CD4-positive, alpha-beta T cell (primary cell): Measurements from ENCODE around the gene NTN4. TPM values are rescaled to one million over a fixed set of nuclear protein-coding genes. Genes with fewer than 3 reads are reported as not detected.

Experiments used
- ATAC-seq: fragments of 200-7000 bp; cut with Tn5 transposase; one replicate; pipeline ENCODE4 v1.10.0; 2022; ENCODE audit warnings: mild to moderate bottlenecking; ENCODE audit not compliant: poor library complexity
- CTCF ChIA-PET: fragments of 350-600 bp; sonication (Branson Sonifier 250); formaldehyde crosslinking; loops from one replicate; lab custom pipeline; 2021; ENCODE audit warnings: antibody characterized with exemption, inconsistent platforms; lab: Charles Lee
- POLR2A ChIA-PET: fragments of 350-600 bp; sonication (Branson Sonifier 250); formaldehyde crosslinking; loops from one replicate; lab custom pipeline; 2021; ENCODE audit warnings: antibody characterized with exemption, inconsistent platforms; lab: Charles Lee
- DNase-seq, 14 experiments: peaks; one replicate each; pipeline ENCODE4 v3.0.0-alpha.2; 2013 to 2020; ENCODE audit warnings: mixed read lengths in 2 of 14
- H3K27ac ChIP-seq, 2 donors: one replicate each; pipeline versions ENCODE4 v1.5.1 to v1.7.0; 2013; ENCODE audit warnings: low read length in 2 of 2, low read depth in 1 of 2, mild to moderate bottlenecking in 1 of 2
- H3K27me3 ChIP-seq, 2 experiments: 1 replicate in 1 of 2; 2 replicates in 1 of 2; pipeline versions ENCODE4 v1.6.1 to v1.7.0; 2013; ENCODE audit warnings: low read length in 2 of 2, control low read depth in 1 of 2, mild to moderate bottlenecking in 1 of 2, moderate library complexity in 1 of 2; ENCODE audit not compliant: insufficient read depth in 2 of 2, control insufficient read depth in 1 of 2
- H3K36me3 ChIP-seq: one replicate; pipeline ENCODE4 v1.6.1; 2013; ENCODE audit warnings: low read length, control low read depth; ENCODE audit not compliant: insufficient read depth
- H3K4me1 ChIP-seq: one replicate; pipeline ENCODE4 v1.6.1; 2013; ENCODE audit warnings: low read length, control low read depth; ENCODE audit not compliant: insufficient read depth
- H3K4me3 ChIP-seq: one replicate; pipeline ENCODE4 v1.5.1; 2013; ENCODE audit warnings: mild to moderate bottlenecking, low read length, moderate library complexity
- H3K9me3 ChIP-seq, 2 experiments: 1 replicate in 1 of 2; 2 replicates in 1 of 2; pipeline versions ENCODE4 v1.6.1 to v1.7.0; 2013; ENCODE audit warnings: low read length in 2 of 2, mild to moderate bottlenecking in 2 of 2, control low read depth in 1 of 2, moderate library complexity in 1 of 2; ENCODE audit not compliant: control insufficient read depth in 1 of 2, insufficient read depth in 1 of 2
- H3K27ac Mint-ChIP-seq: one replicate; pipeline ENCODE4 v1.8.0; 2020; ENCODE audit warnings: mixed read lengths
- H3K27me3 Mint-ChIP-seq: one replicate; pipeline ENCODE4 v1.8.0; 2021; ENCODE audit warnings: mixed read lengths
- H3K36me3 Mint-ChIP-seq: one replicate; pipeline ENCODE4 v1.8.0; 2021; ENCODE audit warnings: low read depth, mixed read lengths
- H3K4me1 Mint-ChIP-seq: one replicate; pipeline ENCODE4 v1.8.0; 2021; ENCODE audit warnings: low read depth, mixed read lengths
- H3K4me3 Mint-ChIP-seq: one replicate; pipeline ENCODE4 v1.8.0; 2020; ENCODE audit warnings: mild to moderate bottlenecking, mixed read lengths
- H3K9me3 Mint-ChIP-seq: one replicate; pipeline ENCODE4 v1.8.0; 2020; ENCODE audit warnings: mixed read lengths
- intact Hi-C, 2 experiments: fragments of 100-400 bp; cut with DNase I in 1 of 2; cut with micrococcal nuclease in 1 of 2; formaldehyde crosslinking; loops; one replicate each; pipeline versions ENCODE4 v1.15.1 to v1.9.0; 2023 to 2025; cut with DNase I, micrococcal nuclease
- total RNA-seq, 174 experiments: library from RNA in 2 of 174; stranded (reverse) in 2 of 174; gene quantifications; one replicate each; pipeline ENCODE4 v1.2.3 and lab custom pipeline; 2021 to 2026
- TF ChIP-seq, protein P1 (sequence below): fragments of 200-600 bp; IDR thresholded peaks from one replicate; pipeline ENCODE4 v1.8.0; 2022; ENCODE audit warnings: antibody characterized with exemption, mild to moderate bottlenecking

NTN4 gene
- total RNA-seq, 2 experiments from 2014 or later = 0.47 to 0.71 TPM

DNA sequence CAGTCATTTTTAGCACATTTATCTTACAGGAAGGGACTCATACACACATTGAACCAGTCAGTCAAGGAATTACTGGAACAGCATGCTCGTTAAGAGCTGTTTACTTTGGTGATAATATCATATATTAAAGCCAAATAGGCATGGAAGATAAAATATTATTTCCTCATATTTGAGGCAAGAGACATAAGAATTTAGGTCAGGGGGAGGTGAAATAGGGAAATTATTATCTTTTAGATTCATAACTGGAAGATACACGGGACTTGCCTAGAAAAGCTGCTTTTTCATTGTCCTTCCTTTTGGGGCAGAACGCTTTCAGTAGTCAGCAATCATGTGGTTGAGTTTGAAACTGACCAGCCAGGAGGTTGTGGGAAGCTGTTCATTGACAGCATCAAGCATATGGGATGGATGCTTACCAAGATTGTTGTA lies 72.5 kb downstream of the NTN4 start:
- H3K4me3 ChIP-seq = no peak overlapping the region
- H3K27me3 ChIP-seq = no peaks in the 10 kb centered on the region
- H3K4me3 Mint-ChIP-seq = no peak overlapping the region
- H3K27ac Mint-ChIP-seq = no peak overlapping the region
- intact Hi-C loops = no loop called here
- ChIA-PET POLR2A (no interaction called here), CTCF (interaction anchor here (0.6 kb wide), 1 partner anchor 68 kb away, joined by 5 read pairs; no protein-coding TSS in a partner anchor)
- ATAC-seq = no peak
- no peak overlapping the region for H3K27ac ChIP-seq
- no peaks in the 10 kb centered on the region for H3K9me3 ChIP-seq
- TF ChIP-seq, protein P1, sequence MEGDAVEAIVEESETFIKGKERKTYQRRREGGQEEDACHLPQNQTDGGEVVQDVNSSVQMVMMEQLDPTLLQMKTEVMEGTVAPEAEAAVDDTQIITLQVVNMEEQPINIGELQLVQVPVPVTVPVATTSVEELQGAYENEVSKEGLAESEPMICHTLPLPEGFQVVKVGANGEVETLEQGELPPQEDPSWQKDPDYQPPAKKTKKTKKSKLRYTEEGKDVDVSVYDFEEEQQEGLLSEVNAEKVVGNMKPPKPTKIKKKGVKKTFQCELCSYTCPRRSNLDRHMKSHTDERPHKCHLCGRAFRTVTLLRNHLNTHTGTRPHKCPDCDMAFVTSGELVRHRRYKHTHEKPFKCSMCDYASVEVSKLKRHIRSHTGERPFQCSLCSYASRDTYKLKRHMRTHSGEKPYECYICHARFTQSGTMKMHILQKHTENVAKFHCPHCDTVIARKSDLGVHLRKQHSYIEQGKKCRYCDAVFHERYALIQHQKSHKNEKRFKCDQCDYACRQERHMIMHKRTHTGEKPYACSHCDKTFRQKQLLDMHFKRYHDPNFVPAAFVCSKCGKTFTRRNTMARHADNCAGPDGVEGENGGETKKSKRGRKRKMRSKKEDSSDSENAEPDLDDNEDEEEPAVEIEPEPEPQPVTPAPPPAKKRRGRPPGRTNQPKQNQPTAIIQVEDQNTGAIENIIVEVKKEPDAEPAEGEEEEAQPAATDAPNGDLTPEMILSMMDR = no peak
- H3K36me3 ChIP-seq = no peaks in the 10 kb centered on the region
- H3K4me1 Mint-ChIP-seq = no peaks in the 10 kb centered on the region
- H3K27me3 Mint-ChIP-seq = peaks cover 3% of the 10 kb centered on the region
- H3K9me3 Mint-ChIP-seq = no peaks in the 10 kb centered on the region
- no peaks in the 10 kb centered on the region for H3K4me1 ChIP-seq
- no peak for DNase-seq
- H3K36me3 Mint-ChIP-seq = no peaks in the 10 kb centered on the region

DNA sequence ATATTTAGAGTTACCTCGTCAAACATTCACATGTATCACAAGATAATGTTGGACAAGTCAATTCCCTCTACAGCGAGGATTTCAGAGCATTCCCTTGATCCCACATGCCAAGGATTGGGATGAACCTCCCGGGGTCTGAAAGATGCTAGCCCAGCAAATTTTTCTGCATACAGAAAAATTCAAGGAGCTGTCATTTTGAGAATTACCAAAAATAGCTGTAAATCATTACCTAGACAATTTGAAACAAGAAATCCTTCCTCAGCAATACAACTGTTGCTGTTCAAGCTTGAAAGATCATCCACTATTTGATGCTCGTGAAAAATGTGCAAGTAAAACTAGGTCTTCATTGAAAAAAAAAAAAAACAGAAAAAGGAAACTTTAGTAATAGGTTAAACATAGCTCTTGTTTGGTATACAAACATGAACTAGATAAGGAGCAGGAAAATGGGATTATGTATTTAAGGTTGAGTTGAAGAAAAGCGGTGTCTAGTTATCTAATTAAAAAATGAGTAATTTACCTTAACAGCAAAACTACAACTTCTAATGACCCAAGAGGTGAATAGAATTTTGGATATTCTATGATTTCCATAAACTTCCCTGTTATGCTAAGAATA lies 73.1 kb downstream of the NTN4 start:
- CTCF ChIA-PET = interaction anchor here (0.6 kb wide), 1 partner anchor 69 kb away, joined by 5 read pairs; no protein-coding TSS in a partner anchor
- Mint-ChIP-seq H3K4me3 (no peak overlapping the region), H3K36me3 (no peaks in the 10 kb centered on the region), H3K27me3 (peaks cover 3% of the 10 kb centered on the region), H3K27ac (no peak overlapping the region), H3K9me3 (no peaks in the 10 kb centered on the region), H3K4me1 (no peaks in the 10 kb centered on the region)
- TF ChIP-seq, protein P1 = no peak
- DNase-seq (no peak), ATAC-seq (no peak)
- POLR2A ChIA-PET = no interaction called here
- Histone ChIP-seq H3K27me3 (no peaks in the 10 kb centered on the region), H3K4me3 (no peak overlapping the region), H3K36me3 (no peaks in the 10 kb centered on the region), H3K9me3 (no peaks in the 10 kb centered on the region), H3K4me1 (no peaks in the 10 kb centered on the region), H3K27ac (no peak overlapping the region)
- intact Hi-C loops = no loop called here

DNA sequence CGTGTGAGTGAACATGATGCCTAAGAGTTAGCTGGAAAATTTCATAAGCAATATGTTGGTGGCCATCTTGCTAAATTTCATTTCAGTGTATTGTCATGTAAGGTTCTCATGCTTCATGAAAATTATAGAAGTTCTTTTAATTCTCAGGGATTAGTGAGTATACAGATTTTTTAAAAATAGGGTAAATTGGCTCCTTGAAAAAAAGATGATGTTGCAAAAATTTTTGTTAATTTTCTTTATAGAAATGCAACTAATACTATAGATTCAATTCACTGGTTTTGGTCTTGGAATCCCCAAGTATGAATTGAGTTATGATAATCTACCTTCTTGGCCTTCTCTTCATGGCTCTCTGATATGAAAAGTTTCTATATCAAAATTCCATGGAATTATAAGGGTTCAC lies 75.4 kb downstream of the NTN4 start:
- no peak overlapping the region for H3K4me3 Mint-ChIP-seq
- ChIA-PET POLR2A (no interaction called here), CTCF (interaction anchor here (0.6 to 1.3 kb wide), 2 partner anchors 9 to 92 kb away, joined by 3 to 4 read pairs; no protein-coding TSS in a partner anchor)
- H3K4me1 Mint-ChIP-seq = no peaks in the 10 kb centered on the region
- intact Hi-C loops = no loop called here
- Histone ChIP-seq H3K4me1 (no peaks in the 10 kb centered on the region), H3K27me3 (no peaks in the 10 kb centered on the region), H3K4me3 (no peak overlapping the region), H3K9me3 (no peaks in the 10 kb centered on the region), H3K27ac (no peak overlapping the region), H3K36me3 (no peaks in the 10 kb centered on the region)
- no peak overlapping the region for H3K27ac Mint-ChIP-seq
- DNase-seq (no peak), ATAC-seq (no peak)
- H3K36me3 Mint-ChIP-seq = no peaks in the 10 kb centered on the region
- peaks cover 3% of the 10 kb centered on the region for H3K27me3 Mint-ChIP-seq
- H3K9me3 Mint-ChIP-seq = no peaks in the 10 kb centered on the region
- TF ChIP-seq, protein P1 = no peak
